HG03064 (cell line): ENCODE results near the gene CPNE4.
"Not testable (repeated sequence)": the region's sequence is repeated elsewhere in the genome, so short reads cannot be mapped to it uniquely, and the experiment has no call there.

Experiments used
- ATAC-seq: cut with Tn5 transposase; IDR thresholded peaks from one replicate; pipeline ENCODE4 v1.9.1; 2021; ENCODE audit warnings: low read depth; ENCODE audit not compliant: unreplicated experiment

Gene CPNE4

GRCh38 chr3:132034486-132035464 lies at the start of gene CPNE4:
Gene CPNE4, minus strand, starts transcription at chr3:132035014.
- ATAC-seq: peak; percentile 75

DNA sequence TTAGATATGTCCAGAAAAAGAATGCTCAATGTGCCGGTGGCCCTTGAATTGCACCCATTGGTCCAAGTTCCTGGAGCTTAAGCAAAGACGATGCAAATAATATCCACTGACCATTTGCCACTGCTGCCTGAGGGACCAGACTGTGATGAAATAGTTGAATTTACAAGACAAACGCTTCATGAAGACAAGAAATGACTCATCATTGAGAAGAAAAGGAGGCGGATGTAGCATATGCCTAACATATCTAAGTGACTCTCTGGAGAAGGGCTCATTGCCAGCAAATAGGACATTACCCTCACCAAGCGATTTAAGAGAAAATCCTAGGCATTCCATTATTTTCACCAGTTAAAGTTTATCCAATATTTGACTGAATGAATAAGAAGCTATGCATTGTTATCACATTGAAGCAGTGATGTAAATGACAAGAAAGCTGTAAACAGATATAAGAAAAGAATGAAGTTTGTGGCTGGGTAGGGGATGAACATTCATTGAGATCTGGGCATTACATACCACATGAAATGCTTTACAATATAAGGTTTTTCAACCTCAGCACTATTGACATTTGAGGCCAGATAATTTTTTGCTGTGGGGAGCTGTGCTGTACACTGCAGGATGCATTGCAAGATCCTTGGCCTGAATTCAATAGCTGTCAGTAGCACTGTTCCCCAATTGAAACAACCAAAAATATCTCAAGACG lies 48.9 kb upstream of the CPNE4 start:
- ATAC-seq: no peak

DNA sequence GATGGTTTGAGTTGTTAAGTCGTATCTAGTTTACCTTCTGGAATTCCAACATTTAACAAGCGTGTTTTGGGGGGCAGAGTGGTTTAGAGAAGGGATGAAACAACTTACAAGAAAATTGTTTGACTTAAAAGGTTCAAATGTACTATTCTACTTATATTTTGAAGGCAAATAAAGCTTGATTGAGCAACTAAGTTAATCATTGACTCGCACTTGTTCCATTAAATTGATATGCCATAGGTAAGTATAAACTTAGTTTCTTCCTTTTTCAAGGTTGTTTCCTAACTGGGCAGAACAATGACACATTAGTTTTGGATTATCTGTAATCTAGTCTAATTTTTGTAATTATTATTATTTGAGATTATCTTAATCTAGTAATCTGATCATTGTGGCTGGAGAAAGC lies 48.3 kb upstream of the CPNE4 start:
- no peak for ATAC-seq

DNA sequence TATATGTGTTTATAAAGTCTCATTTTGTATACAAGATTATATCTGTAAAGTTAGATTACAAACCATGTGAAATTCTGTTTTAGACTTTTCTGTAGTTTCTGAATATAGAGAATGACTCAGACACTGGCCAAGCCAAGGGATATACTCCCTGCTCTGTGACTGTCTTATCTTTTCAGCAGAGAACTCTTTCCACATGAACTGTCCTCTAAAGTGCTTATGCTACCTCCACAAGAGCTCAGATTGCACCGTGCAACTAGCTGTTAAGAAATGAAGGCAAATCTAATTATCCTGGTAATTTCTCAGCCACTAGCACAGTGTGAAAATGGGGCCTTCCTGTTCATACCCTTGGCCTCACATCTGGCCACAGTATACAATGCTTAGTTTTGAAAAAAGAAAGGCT lies 44.3 kb upstream of the CPNE4 start:
- no peak for ATAC-seq

- ATAC-seq: no peak
Measured at GRCh38 chr3:132073771-132074170, 39.0 kb upstream of the CPNE4 start.

DNA sequence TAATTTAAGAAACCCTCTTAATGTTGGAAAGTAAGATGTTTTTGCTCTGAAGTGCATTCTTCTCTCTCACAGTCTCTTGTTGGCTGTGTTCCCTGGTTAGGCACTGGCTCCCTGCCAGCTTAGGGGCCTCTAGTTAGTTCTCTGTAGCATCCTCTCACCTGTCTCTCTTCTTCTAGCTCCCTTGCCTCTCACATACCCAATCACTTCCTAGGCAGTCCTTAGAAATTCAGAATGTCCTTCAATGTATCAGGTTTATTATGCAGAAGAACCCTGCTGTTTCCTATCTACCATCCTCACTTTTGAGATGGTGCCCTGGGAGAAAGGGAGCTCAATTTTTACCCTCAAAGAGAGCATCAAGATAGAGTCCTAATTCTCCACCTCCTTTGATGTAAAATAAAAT lies 36.2 kb upstream of the CPNE4 start:
- ATAC-seq: no peak

DNA sequence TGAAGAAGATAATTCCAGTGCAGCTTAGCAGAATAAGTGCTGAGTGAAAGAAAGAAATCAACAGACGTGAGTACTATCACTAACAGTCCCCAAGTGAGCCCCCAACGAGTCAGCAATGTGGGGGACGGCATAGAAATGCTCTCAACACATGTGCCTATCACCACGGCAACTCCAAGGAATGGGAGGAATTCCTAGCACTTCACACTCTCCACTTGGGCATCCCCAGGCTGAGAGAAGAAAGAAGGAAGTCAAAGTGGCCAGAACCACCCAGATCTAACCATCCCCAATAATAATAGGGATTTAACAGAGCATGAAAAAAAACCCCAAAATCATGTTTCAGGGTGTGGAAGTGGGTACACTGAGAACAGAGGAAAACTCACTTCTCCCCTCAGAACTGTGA lies 29.3 kb upstream of the CPNE4 start:
- no peak for ATAC-seq

- no peak for ATAC-seq
Measured at GRCh38 chr3:132062535-132062934, 27.7 kb upstream of the CPNE4 start.

- no peak for ATAC-seq
Measured at GRCh38 chr3:132055872-132056271, 21.1 kb upstream of the CPNE4 start.

- ATAC-seq: no peak
Measured at GRCh38 chr3:132047209-132047608, 12.4 kb upstream of the CPNE4 start.

DNA sequence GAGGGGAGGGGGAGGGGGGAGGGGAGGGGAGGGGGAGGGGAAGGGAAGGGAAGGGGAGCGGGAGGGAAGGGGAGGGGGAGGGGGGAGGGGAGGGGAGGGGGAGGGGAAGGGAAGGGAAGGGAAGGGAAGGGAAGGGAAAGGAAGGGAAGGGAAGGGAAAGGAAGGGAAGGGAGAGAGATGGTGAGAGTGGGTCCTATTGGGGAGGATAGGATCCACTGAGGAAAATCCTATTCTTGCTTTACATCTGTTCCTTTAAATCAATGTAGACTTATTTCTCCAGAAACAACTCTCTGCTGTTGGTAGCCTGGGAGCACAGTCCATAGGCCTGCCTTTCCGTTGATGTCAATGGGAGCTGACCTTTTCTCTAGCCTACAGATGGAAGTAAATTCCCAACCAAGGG lies 10.1 kb upstream of the CPNE4 start:
- ATAC-seq: not testable (repeated sequence)

GRCh38 chr3:132042681-132043080 lies 7.9 kb upstream of the CPNE4 start:
- no peak for ATAC-seq

DNA sequence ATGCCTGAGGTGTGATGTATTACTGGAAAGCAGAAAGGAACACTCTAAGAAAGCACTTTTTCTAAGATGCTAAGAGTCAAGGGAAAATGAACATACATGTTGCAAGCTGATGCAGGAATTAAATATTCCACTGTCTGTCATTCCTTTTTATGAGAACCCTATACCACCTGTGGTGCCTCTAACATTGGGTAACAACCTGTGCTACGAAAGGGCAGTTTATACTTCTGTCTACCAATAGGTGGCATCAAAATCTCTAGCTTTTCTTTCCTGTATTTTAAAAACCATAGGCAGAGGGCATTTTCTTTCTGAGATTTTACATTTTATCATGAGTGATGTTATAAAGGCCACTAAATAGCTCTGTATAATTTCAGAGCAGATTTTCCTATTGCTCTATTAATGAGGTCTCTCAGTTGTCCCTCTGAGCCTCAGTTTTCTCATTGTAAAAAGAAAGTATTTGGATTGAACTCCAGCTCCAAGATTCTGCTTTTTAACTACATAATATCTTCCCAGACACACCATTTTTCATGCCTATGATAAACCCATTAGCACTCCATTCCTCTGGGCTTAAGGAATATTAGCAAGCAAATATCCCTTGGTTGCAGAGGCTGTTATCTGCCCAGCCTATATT lies 3.5 kb upstream of the CPNE4 start:
- ATAC-seq: no peak

GRCh38 chr3:132037581-132037980 lies 2.8 kb upstream of the CPNE4 start:
- ATAC-seq: no peak

DNA sequence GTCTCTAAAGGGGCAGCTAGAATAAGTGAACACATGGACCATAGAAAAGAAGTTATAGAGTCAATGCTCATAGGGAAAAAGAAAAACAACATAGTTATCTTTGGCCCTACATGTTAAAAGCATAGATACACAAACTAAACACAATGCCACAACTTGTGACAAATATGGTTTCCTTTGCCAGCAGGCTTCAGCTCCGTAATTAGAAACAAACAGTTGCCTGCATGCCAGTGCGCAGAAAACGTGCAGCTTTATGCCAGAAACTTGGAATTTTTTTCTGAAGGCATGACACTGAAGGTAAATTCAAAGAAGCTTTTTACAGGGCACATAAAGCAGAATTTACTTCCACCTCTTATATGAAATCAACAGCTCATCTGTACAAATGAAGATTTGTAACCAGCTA lies 2.2 kb upstream of the CPNE4 start:
- no peak for ATAC-seq

GRCh38 chr3:132034097-132034485 lies 723 bp downstream of the CPNE4 start:
- ATAC-seq: no peak

DNA sequence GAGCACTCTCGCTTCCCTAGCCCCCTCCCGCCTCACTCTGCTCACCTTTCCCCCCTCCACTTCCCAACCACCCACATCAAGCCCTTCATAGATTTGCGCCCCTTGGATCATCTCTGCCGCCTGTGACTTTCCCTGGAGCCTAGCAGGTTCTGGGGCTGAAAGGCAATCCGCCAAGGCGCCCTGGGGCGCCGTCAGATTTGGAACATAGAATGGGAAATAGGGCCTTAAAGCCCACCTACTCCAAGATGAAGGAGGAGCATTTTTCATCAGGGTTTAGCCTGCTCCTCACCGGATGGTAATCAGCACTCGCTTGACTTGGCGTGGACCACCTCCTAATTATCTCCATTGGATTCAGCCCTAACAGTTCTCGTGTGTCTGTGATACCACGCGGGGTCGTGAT lies 1.3 kb downstream of the CPNE4 start:
- no peak for ATAC-seq

- no peak for ATAC-seq
Measured at GRCh38 chr3:132032959-132033358, 1.9 kb downstream of the CPNE4 start.

GRCh38 chr3:132029182-132029902 lies 5.5 kb downstream of the CPNE4 start:
- no peak for ATAC-seq

DNA sequence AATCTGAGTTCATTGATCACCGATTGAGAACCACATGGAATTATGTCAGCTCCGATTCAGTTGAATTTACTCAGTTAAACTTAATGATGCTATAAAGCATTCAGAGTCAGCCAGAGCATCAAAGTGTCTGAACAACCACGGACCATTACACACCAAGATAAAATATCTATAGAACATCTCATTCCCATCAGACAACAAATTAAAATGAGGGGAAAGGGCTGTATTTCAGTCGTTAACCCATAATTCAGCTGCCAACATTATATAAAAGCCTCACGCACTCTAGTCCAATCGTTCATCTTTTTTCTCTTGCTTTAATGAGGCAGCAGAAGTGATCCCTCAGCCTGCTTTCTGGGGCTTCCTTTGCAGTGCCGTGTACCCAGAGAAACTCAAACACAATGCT lies 11.9 kb downstream of the CPNE4 start:
- ATAC-seq: no peak

GRCh38 chr3:132020058-132020457 lies 14.8 kb downstream of the CPNE4 start:
- ATAC-seq: no peak
